ENCODE measurements around the gene SRRM5.
"Not testable (repeated sequence)": the region's sequence is repeated elsewhere in the genome, so short reads cannot be mapped to it uniquely, and the experiment has no call there.

SRRM5 gene, protein sequence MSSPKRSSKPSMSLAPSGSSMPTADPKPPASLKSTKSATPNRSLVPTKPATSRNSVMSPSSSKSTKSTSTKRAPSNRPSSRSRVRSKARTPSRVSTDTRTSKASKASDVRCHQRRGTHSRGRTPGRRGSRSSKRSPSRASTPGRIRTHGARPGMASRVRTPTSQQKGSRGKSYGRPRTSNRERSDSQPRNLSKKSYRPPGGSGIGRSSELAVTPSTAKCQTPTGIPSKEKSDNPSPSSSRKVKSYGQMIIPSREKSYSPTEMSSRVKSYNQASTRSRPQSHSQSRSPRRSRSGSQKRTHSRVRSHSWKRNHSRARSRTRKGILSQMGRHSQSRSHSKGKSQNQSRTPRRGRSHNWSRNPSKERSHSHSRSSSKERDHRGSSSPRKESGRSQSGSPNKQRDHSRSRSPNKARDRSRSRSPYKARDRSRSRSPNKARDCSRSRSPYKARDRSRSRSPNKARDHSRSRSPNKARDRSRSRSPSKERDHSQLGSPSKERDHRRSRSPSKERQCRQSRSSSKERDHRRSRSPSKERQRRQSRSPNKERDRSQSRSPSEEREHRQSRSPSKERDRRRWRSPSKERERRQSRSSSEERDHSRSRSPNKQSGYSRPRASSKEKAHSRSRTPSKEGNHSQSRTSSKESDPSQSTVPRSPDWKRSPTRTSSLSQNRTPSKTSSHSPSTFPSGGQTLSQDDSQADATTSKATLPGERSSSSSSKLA

GRCh38 chr19:43611788-43612187 lies at the start of gene SRRM5:
Gene SRRM5, plus strand, starts transcription at chr19:43612088. Its CDS starts 34 bp downstream, at chr19:43612122.
- DNase-seq: no peak

DNA sequence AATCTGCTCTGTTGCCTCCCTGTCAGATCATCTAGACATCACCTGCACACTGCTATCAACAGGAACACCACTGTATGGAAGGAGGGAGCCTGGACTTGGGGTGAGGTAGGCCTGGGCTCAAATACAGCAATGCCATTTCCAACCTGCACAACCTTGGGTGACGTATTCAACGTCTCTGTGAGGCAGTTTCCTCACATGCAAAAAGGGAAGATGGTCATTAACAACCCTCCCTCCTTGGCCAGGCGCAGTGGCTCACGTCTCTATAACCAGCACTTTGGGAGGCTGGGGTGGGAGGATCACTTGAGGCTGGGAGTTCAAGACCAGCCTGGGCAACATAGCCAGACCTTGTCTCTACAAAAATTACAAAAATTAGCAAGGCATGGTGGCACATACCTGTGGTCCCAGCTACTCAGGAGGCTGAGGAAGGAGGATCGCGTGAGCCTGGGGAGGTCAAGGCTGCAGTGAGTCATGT lies 49.6 kb upstream of the SRRM5 start:
- DNase-seq: no peak

DNA sequence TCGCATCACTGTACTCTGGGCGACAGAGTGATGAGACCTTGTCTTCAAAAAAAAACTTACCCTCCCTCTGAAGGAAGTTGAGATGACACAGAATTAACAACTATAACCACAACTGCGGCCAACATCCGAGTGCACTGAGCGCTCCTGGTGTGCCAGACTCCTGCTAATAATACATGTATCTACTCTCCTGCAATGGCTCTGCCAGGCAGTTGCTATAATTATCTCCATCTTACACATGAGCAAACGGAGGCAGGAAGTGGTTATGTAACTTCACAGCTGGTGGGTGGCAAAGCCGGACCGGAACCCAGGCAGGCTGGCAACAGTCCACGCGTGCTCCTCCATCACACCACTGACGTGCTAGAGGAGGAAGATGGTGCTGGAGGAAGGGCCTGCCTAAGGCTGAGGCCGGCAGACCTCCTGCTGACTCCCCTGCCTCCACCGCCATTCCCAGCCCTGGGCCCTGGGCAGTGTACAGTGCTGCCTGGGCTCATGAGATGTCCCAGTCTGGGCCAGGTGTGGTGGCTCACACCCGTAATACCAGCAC lies 49.1 kb upstream of the SRRM5 start:
- peak; percentile 47 for DNase-seq

- no peak for DNase-seq
Observed at GRCh38 chr19:43563816-43564457, 48.0 kb upstream of the SRRM5 start.

- no peak for DNase-seq
Observed at GRCh38 chr19:43564800-43565199, 47.1 kb upstream of the SRRM5 start.

DNA sequence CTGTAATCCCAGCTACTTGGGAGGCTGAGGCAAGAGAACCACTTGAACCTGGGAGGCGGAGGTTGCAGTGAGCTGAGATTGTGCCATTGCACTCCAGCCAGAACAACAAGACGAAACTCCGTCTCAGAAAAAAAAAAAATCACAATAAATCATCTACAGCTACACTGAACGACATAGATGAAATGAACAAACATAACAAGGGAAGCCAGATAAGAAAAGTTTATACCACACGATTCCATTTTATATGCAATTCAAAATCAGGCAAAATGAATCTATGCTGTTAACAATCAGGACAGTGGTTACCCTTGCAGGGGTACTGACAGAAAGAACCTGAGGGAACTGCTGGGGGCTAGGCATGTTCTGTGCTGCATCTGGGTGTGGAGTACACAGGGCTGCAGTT lies 42.2 kb upstream of the SRRM5 start:
- DNase-seq: no peak

DNA sequence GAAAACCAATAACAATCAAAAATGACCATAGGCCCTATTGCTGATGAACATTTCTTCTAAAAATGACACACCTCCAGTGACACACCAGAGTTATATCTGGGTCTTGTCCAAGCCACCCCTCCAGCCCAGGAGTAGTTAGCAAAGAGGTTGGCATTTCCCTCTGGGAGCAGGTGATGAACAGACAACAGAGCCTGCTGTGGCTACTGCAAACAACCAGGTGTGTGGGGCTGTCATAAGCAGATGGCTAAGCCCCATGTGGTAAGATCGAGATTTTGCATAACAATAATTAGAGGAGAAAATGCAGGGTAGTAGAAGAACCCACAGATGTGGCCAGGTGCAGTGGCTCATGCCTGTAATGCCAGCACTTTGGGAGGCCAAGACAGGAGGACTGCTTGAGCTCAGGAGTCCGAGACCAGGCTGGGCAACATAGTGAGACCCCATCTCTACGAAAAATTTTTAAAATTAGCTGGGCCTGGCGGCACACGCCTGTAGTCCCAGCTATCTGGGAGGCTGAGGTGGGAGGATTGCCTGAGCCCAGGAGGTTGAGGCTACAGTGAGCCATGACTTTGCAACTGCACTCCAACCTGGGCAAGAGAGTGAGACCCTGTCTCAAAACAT lies 41.6 kb upstream of the SRRM5 start:
- peak; percentile 6 for DNase-seq

DNA sequence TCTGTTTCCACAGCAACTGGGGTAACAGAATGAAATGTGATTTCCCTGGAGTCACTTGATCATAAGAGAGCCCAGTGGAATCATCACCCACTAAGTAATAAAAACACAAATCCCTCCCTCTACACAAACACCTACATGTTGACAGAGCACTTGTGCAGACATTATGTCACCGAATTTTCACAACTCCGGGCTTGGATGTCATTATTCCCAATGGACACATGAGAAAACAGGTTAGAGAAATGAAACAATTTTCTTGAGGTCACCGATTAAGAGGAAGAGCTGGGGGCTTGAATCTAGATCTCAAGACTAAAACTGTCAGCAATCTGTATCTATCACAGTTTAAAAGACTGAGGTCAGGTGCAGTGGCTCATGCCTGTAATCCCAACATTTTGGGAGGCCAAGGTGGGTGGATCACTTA lies 39.7 kb upstream of the SRRM5 start:
- peak; percentile 30 for DNase-seq

DNA sequence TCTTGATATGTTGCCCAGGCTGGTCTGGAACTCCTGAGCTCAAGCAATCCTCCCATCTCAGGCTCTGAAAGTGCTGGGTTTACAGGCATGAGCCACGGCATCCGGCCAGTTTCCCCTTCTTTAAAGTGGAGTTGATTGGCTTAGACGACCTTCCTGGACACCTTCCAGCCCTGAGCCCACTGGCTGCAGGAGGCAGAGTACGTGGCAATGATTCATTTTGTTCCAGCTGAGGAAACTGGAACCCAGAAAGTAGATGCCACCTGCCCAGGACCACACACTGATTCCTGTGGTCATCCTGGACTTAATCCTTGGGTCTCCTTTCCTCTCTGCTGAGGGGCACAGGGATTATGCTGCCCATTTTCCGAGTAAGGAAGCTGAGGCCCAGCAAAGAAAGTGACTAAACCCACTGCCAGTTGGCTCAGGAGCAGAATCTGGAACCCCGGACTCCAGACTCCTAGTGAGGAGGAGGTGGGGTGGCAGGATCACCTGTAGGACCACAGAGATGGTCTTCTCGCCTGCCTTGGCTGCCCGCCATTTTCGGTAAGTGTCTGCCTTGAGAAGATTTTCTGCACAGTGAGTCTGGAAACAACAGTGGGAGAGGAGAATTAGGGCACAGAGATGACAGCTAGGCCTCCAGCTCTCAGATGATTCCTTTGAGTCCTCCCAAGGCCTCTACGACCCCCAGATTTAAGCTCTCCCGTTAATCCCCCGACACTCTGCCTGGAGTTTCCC lies 37.3 kb upstream of the SRRM5 start:
- DNase-seq: no peak

- peak; percentile 98 for DNase-seq
Observed at GRCh38 chr19:43575156-43575950, 36.5 kb upstream of the SRRM5 start, which contains the start of the genes PINLYP and XRCC1. Gene PINLYP, plus strand, starts transcription at chr19:43575801. Its CDS starts 1,391 bp downstream, at chr19:43577192. Gene XRCC1, minus strand, starts transcription at chr19:43575527. Its CDS starts 69 bp downstream, at chr19:43575458.

- peak; percentile 47 for DNase-seq
Observed at GRCh38 chr19:43575955-43576878, 35.7 kb upstream of the SRRM5 start.

DNA sequence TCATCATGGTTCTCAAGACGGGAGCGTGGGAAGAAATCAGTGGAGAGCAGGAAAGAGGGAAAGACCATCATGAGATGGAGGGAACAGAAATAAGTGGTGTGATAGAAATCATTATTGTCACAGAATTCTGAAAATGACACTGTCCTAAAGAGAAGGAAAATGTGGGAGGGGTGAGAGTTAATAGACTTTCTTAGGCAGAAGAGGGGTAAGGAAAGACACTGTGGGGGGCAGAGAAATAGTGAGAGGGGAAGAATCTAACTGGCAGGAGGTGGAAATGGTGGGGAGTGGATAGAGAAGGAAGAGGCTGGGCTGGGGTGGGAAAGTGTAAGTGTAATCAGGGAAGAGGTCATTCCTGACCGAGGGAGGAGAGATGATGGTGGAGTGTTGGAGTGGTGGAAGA lies 33.1 kb upstream of the SRRM5 start:
- DNase-seq: no peak

DNA sequence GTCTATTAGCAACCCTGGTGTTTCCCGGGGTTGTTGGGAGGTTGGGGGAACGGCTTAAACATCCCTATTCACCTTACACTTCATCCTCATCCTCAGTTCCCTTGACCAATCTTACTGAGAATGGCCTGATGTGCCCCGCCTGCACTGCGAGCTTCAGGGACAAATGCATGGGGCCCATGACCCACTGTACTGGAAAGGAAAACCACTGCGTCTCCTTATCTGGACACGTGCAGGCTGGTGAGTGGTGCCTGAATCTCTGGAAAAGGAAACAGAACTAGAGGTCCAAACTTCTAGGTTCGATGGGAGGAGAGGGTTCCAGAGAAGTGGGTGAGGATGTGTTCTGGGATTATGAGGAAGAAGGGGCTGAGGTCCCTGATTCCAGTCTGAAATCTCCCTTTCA lies 30.4 kb upstream of the SRRM5 start:
- no peak for DNase-seq

- DNase-seq: no peak
Observed at GRCh38 chr19:43582495-43582894, 29.4 kb upstream of the SRRM5 start.

DNA sequence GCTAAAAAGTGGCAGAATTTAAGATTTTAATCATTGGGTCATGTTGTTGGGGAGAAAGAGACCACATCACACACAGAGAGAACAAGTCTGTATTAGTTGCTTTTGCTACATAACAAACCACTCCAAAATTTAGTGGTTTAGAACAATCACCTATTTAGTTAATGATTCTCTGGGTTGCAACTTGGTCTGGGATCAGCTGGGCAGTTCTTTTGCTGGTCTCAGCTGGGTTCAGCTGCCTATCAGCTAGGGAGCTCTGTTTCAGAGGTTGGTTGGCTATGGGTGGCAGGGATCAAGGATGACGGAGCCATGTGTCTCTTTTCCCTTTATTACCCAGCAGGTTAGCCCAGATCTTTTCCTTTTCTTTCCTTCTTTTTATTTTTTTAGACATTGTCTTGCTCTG lies 27.4 kb upstream of the SRRM5 start:
- no peak for DNase-seq

DNA sequence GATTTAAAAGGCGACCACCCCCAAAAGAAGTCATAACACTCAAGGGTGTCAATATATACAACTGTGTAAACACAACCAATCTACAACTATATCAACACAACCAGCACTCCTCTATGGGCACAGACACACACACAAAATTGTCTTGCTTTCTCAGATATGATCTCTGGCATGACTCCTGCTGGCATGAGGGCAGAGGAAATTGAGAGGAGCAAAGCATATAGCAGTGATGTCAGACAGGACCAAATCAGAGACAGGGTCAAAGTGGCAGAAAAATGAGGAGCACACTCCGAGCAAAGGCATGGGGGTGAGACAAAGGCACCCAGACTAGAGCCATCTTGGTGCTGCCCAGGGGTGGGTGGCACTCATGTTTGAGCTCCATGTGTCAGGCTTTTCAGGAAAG lies 25.5 kb upstream of the SRRM5 start:
- no peak for DNase-seq

DNA sequence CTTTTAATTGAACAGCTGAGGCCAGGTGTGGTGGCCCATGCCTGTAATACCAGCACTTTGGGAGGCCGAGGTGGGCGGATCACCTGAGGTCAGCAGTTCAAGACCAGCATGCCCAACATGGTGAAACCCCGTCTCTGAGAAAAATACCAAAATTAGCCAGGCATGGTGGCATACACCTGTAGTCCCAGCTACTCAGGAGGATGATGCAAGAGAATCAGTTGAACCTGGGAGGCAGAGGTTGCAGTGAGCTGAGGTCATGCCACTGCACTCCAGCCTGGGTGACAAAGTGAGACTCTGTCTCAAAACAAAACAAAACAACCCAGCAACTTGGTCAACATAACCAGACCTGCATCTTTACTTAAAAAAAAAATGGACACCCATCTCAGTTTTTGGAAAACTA lies 24.9 kb upstream of the SRRM5 start:
- DNase-seq: not testable (repeated sequence)

GRCh38 chr19:43589277-43589676 lies 22.6 kb upstream of the SRRM5 start:
- no peak for DNase-seq

GRCh38 chr19:43589678-43590077 lies 22.2 kb upstream of the SRRM5 start:
- DNase-seq: no peak

All from NCI-H1436 (cell line).